GM21619 (cell line): Measurements from ENCODE around the gene TMEM88.
"Not testable (repeated sequence)": the region's sequence is repeated elsewhere in the genome, so short reads cannot be mapped to it uniquely, and the experiment has no call there.

Experiments used
- ATAC-seq: cut with Tn5 transposase; IDR thresholded peaks from one replicate; pipeline ENCODE4 v1.9.1; 2021; ENCODE audit not compliant: unreplicated experiment

Gene TMEM88, protein sequence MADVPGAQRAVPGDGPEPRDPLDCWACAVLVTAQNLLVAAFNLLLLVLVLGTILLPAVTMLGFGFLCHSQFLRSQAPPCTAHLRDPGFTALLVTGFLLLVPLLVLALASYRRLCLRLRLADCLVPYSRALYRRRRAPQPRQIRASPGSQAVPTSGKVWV

DNA sequence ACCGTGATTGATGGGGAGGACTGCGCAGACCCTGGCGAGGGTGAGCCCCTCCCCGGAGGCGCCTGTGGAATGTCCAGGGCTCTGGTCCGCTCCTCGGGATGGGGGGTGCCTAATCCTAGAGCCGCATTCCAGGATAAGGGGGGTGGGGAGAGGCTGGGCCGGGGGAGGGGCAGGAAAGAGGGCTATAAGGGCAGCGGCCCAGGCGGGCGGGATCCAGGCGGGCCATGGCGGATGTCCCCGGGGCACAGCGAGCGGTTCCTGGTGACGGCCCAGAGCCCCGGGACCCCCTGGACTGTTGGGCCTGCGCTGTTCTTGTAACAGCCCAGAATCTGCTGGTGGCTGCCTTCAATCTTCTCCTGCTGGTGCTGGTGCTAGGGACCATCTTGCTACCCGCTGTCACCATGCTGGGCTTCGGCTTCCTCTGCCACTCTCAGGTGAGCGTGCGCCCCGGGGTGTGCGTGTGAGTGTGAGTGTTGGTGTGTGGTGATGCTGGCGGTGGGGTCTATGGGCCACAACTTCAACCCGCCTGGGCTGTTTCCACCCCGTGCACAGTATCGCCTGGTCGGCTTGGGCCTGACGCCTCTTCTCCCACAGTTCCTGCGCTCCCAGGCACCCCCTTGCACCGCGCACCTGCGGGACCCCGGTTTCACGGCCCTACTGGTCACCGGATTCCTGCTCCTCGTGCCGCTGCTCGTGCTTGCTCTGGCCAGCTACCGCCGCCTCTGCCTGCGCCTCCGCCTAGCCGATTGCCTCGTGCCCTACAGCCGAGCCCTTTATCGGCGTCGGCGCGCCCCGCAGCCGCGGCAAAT lies at the start of gene TMEM88:
Gene TMEM88, plus strand, starts transcription at position 216 of the 809 bp plus-strand sequence. Its CDS starts 9 bp downstream, at position 225.
- no peak for ATAC-seq

DNA sequence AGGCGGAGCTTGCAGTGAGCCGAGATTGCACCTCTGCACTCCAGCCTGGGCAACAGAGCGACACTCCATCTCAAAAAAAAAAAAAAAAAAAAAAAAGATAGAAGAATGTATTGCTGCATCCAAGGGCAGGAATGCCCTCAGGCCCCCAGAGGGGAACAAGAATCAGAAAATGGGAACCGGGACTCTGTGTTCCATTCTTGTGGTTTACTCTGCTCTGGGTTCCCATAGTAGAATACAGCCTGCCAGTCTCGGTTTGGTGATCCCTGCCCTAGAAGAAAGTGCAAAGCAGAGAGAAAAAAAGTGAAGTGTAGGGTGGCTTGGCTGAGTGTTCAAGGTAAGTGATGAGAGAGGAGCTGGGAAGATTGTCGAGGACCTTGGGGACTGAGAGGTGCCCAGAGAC lies 48.3 kb upstream of the TMEM88 start:
- ATAC-seq, result no peak

DNA sequence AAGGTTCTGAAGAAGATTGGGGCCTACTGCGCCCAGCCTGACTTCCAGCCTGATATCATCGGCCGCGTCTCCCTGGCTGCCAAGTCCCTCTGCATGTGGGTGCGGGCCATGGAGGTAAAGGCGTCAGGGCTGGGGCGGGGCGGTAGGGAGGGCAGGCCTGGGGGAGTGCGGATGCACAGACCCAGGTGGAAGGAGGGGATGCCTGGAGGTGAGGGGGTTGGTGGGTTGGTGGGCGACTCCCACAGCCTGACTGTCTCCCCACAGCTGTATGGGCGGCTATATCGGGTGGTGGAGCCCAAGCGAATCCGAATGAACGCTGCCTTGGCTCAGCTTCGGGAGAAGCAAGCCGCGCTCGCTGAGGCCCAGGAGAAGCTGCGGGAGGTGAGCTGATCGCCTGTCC lies 47.7 kb upstream of the TMEM88 start:
- ATAC-seq, result no peak

DNA sequence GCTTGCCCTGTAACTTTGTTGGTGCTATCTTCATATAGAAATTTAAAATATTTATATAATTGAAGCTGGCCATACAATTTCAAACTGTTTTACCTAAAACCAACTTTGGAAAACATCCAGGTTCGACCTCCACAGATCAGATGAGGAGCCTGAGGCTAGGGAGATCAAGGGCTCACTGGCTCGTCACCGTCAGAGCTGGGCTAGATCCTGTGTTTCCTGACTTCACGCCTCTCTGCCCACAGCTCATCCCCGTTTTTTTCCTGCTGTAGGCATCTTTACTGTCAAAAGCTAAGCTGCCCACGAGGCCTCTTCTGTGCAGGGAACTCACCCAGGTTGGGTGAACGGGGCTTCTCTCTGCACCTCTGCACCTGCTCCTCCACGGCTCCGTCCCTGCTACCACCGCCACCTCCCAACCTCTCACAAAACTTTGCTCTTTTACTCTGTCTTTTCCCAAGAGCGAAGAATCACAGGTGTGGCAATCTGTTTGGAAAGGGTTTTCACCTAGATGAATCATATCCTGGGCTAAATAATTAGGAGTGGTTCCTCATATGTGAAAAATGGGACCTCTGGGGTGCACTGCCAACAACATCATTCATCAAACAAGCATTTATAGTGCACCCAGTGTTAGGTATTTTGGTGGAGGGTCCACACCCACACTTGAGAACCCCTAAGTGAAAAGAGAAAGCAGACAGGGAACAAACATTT lies 45.6 kb upstream of the TMEM88 start:
- ATAC-seq, result no peak

DNA sequence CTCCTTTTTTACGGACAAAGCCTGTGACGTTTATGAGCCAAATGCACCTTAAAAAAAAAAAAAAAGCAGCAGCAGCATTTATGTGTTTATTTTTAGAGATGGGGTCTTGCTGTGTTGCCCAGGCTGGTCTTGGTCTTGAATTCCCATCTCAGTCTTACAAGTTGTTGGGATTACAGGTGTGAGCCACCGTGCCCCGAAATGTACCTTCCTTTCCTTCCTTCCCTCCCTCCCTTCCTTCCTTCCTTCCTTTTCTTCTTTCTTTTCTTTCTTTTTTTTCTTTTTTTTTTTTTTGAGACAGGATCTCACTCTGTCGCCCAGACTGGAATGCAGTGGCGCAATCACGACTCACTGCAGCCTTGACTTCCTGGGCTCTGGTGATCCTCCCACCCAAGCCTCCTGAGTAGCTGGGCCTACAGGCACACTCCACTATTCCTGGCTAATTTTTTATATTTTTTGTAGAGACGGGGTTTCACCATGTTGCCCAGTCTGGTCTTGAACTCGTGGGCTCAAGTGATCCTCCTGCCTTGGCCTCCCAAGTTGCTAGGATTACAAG lies 45.0 kb upstream of the TMEM88 start:
- ATAC-seq, result not testable (repeated sequence)

DNA sequence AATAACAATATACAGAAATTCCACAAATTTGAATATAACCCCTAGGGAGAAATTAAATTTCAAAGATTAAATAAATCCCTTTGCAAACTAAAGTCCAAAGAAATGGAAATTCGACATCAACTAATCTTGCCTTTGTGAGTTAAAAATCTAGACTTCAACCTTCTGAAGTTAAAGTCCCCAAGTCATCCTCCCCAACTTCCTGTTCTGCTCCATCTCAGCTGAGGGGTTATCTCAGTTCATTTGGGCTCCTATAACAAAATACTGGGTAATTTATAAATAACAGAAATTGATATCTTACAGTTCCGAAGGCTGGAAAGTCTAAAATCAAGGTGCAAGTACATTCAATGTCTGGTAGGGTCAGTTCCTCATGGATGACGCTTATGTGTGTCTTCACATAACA lies 43.6 kb upstream of the TMEM88 start:
- ATAC-seq, result no peak

DNA sequence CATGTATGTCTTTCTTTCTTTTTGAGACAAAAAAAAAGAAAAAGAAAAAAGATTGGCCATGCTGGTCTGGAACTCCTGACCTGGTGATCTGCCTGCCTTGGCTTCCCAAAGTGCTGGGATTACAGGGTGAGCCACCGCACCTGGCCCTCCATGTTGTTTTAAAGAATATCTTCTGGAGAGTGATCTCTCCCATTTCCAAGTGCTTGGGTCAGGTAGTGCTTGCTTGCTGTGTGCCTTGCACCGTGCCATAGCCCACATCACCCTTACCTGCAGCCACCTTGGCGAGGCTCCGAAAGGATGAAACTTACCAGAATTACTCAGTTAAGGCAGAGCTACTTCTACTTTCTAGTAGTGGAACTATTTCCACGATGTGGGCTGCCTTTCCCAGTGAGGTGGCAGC lies 39.9 kb upstream of the TMEM88 start:
- no peak for ATAC-seq

DNA sequence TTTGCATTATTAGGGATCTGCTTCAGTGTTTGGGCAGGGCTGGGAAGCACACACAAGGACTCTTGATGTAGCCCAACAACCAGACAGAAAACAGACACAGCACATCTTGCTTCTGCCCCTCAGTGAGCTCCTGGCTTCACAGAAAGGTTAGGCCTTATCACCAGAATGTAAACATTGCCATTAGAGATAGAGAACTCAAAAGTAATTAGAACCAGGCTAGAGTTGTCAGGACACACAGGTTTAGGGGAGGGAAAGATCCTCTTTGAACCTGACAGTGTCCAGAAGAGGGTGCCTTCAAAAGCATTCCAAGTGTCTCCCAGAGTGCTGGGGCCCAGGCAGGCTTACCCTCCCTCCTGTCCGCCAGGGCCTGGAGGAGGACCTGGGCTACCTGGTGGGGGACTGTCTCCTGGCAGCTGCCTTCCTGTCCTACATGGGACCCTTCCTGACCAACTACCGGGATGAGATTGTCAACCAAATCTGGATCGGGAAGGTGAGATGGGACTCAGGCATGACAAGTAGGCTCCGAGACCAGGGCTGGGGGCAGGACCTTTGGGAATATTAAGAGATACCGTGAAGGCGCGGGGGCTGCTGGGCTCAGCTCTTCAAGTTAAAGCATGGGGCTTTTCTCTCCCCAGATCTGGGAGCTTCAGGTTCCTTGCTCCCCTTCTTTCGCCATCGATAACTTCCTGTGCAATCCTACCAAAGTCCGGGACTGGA lies 37.8 kb upstream of the TMEM88 start:
- ATAC-seq, result no peak

DNA sequence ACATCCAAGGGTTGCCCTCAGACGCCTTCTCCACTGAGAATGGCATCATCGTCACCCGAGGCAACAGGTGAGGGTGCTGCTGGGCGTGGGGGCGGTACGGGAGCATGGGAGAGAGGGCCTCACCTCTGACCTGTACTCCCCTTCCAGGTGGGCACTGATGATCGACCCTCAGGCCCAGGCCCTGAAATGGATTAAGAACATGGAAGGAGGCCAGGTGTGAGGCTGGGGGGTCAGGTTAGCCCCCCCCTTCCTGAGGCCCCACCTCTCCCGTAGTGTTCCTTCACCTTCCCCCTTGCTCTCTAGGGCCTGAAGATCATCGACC lies 37.3 kb upstream of the TMEM88 start:
- ATAC-seq, result no peak

DNA sequence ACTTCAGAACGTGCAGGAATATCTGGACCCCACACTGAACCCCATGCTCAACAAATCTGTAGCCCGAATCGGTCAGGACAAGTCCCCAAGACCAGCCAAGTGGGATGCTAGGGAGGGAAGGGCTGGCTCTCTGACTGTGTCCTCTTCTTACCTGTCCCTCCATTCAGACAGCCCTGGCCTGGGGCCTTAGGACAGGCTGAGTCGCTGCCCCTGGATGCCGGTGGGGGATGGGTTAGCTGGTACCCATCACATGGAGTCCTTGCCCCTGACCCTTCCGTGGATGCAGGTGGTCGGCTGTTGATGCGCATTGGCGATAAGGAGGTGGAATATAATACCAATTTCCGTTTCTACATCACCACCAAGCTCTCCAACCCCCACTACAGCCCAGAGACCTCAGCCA lies 36.8 kb upstream of the TMEM88 start:
- ATAC-seq, result no peak

DNA sequence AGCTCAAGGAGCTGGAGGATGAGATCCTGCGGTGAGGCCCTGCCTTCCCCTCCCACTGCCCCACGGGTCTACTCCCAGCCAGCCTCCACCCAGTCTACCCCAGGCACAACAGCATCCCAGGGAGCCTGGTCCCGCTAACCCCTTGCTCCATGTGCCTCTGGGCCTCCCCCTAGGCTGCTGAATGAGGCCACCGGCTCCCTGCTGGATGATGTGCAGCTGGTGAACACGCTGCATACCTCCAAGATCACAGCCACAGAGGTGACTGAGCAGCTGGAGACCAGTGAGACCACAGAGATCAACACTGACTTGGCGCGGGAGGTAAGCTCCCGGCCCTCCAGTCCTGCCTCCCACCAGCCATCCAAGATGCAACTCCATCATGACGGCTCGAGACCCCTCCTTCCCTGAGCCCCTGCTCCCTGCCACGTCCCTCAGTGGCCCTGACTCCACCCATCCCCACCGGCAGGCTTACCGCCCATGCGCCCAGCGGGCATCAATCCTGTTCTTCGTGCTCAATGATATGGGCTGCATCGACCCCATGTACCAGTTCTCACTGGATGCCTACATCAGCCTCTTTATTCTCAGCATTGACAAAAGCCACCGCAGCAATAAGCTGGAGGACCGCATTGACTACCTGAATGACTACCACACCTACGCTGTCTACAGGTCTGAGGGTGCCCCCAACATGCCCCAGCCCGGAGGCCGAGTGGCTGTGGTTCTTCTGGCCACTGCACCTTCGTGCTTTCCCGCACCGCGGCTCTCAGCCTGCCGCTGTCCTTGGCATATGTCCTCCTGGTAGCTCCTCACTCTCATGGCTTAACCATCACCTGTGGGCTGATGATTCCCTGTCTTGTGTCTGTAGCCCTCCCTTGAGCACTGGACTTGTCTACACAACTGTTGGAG lies 35.9 kb upstream of the TMEM88 start:
- ATAC-seq, result no peak

DNA sequence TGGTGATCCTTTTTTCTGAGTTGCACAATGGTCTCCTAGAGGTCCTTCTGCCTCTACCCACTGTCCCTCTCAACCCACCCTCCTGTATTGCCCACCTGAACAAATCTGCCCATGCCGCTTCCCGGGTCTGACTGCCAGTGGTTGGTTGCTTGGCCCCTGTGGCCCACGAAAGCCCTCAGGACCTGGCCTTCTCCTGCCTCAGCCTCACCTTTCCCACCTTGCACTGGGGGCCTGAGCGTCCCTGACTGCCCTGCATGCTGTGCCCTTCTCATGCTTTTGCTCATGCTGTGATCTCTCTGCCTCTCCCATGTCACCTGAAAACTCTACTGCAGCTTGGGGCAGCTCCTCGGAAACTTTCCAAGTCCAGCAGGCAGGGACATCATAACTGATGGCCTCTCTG lies 34.6 kb upstream of the TMEM88 start:
- ATAC-seq, result no peak

DNA sequence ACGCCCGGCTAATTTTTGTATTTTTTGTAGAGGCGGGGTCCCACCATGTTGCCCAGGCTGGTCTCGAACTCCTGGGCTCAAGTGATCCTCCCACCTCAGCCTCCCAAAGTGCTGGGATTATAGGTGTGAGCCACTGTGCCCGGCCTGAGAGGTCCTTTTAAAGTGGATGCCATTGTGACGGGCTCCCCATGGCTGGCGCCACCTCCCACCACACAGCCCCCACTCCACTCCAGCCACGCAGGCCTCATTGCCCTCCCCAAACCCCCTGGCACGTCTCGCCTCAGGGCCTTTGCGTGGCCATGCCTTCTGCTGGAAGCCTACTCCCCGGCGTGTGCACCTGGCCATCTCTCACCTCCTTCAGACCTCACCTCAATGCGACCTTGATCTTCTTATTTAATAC lies 32.7 kb upstream of the TMEM88 start:
- ATAC-seq, result no peak

DNA sequence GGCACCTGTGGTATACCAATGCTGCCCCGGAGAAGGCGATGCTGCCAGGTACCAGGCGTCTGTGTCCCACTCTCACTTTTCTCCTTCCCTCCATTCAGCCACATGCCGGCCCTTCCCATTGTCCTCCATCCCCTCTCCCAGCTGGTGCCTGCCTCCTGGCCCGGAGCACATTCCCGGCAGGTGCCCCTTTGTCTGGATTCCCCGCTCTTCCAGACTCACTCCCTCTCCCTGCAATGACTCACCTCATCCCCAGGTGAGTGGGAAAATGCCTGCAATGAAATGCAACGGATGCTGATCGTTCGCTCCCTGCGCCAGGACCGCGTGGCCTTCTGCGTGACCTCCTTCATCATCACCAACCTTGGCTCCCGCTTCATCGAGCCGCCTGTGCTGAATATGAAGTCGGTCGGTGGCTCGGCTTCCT lies 31.3 kb upstream of the TMEM88 start:
- ATAC-seq, result no peak

DNA sequence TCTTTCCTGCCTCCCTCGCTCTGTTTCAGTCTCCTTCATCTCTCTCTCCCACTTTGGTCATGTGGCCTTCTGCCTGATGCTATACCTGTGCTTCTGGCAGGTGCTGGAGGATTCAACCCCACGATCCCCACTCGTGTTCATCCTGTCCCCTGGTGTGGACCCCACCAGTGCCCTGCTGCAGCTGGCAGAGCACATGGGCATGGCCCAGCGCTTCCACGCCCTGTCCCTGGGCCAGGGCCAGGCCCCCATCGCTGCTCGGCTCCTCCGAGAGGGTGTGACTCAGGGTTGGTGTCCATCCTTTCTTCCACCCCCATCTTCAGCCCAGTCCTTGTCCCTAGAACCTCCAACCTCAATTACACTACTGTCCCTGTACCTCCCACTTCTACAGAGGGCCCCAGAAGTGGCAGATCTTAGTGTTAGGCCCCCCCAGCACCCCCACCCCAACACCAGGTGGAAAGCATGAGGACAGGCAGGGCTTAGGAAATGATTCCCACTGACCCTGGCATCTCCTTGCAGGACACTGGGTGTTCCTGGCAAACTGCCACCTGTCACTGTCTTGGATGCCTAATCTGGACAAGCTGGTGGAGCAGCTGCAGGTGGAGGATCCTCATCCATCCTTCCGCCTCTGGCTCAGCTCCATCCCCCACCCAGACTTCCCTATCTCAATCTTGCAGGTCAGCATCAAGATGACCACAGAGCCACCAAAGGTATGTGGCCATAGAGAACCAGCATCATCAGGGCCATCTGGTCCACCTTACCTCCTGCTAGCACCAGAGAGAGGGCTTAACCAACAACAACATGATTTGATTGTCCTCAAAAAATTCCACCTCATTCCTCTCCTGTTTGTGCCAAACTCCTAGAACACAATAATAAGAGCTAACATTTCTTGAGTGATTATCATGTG lies 30.6 kb upstream of the TMEM88 start:
- ATAC-seq, result no peak

DNA sequence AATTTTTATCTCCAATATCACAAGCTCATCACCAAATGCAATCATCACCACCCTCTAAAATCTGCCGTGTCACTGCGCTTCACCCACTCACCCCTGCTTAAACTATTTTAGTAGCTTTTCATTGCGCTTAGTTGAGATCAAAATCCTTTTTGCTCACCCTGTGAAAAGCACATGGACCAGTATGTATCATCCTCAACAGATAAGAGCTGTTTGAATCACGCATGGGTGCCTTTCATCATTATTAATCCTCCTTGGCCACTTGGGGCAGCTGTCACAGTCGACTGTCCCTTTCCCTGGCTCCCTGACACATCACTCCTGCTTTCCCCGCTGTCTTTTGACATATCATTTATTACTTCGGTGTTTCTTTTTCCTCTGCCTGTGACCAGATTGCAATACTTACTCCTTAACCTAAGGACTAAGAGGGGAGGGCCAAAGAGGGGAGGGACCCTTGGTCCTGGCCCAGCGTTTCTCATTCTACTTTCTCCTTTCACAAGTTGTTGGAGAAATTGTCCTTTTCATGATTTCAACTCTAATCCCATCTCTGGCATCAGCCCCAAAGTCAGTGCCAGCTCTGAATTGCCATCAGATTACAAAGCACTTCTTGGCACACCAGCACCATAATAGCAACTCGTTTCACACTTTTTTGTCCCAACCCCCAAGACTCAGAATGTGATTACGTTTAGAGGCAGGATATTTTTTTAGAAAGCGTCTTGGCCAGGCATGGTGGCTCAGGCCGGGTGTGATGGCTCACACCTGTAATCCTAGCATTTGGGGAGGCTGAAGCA lies 29.5 kb upstream of the TMEM88 start:
- no peak for ATAC-seq

DNA sequence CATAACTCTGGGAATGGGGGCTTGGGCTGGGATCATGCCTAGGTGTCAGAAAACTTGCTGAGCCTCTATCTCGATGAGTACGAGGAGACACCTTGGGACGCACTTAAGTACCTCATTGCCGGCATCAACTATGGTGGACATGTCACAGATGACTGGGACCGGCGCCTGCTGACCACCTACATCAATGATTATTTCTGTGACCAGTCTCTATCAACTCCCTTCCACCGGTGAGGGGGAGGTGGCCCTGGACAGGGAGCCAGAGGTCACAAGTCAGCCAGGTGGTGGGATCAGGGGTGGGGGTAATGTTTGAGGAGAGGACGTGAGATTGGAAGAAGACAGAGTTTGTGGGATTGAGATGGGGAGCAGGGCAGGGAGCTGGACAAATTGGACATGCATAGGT lies 24.2 kb upstream of the TMEM88 start:
- no peak for ATAC-seq

DNA sequence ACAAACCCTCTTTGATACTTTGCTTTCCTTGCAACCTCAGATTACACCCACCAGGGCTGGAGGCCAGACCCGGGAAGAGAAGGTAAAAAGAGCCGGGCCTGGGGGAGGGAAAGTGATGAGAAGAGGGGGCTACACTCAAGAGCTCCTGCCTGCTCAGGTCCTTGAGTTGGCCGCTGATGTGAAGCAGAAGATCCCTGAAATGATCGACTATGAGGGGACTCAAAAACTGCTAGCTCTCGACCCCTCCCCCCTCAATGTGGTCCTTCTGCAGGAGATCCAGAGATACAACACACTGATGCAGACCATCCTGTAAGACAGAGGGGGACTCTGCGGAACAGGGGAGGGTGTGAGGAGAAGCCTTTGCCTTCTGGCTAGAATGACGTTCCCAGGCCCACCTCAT lies 23.6 kb upstream of the TMEM88 start:
- ATAC-seq, result no peak

DNA sequence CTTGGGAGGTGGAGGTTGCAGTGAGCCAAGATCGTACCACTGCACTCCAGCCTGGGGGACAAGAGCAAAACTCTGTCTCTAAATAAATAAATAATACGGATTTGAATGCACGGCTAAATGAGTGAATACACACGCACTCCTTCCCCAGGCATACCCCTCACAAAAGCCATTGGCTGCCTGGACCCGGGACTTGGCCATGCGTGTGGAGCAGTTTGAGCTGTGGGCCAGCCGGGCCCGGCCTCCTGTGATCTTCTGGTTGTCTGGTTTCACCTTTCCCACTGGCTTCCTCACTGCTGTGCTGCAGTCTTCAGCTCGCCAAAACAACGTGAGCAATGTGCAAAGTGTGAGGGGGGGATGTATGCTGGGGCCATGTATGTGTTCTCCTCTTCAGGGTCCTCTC lies 22.4 kb upstream of the TMEM88 start:
- no peak for ATAC-seq
